H1 (cell line): ENCODE results near the gene VEPH1. TPM values are rescaled to one million over a fixed set of nuclear protein-coding genes. Genes with fewer than 3 reads are reported as not detected.

Experiments
- CTCF ChIA-PET: fragments of 300-600 bp; sonication (Branson Sonifier 250); formaldehyde crosslinking; loops from one replicate; lab custom pipeline; 2021; ENCODE audit not compliant: partially characterized antibody; lab: Charles Lee
- POLR2A ChIA-PET: fragments of 300-600 bp; sonication (Branson Sonifier 250); formaldehyde crosslinking; loops from one replicate; lab custom pipeline; 2021; ENCODE audit warnings: inconsistent platforms; ENCODE audit not compliant: partially characterized antibody; lab: Charles Lee
- DNase-seq, 2 experiments: peaks; one replicate each; pipeline versions ENCODE4 v3.0.0 to v3.0.0-alpha.2; 2010 to 2022; ENCODE audit warnings: low spot score in 2 of 2, low read depth in 1 of 2, mixed read lengths in 1 of 2
- FAIRE-seq: peaks from 2 replicates; lab custom pipeline; 2011; peaks lifted over from hg19 to GRCh38; lab: Jason Lieb, UNC
- H2AFZ ChIP-seq: 2 replicates; pipeline ENCODE4 v1.8.1; 2012; ENCODE audit warnings: low read length, inconsistent platforms
- H2AK5ac ChIP-seq: 2 replicates; pipeline ENCODE4 v1.6.1; 2013; ENCODE audit warnings: low read depth, low read length
- H2BK120ac ChIP-seq: replicated peaks from 2 replicates; pipeline ENCODE3; 2013; ENCODE audit warnings: low read depth, low read length, inconsistent platforms
- H2BK12ac ChIP-seq: 2 replicates; pipeline ENCODE4 v1.6.1; 2013; ENCODE audit warnings: low read depth, low read length
- H2BK15ac ChIP-seq: 2 replicates; pipeline ENCODE4 v1.6.1; 2013; ENCODE audit warnings: low read length
- H2BK20ac ChIP-seq: 2 replicates; pipeline ENCODE4 v1.6.1; 2013; ENCODE audit warnings: low read length
- H2BK5ac ChIP-seq: 2 replicates; pipeline ENCODE4 v1.6.1; 2013; ENCODE audit warnings: low read depth, low read length
- H3K14ac ChIP-seq: 2 replicates; pipeline ENCODE4 v1.6.1; 2013; ENCODE audit warnings: inconsistent platforms; ENCODE audit not compliant: insufficient read length
- H3K18ac ChIP-seq: 2 replicates; pipeline ENCODE4 v1.6.1; 2013; ENCODE audit warnings: low read length; ENCODE audit errors: extremely low read depth
- H3K23ac ChIP-seq: 2 replicates; pipeline ENCODE4 v1.6.1; 2013; ENCODE audit warnings: inconsistent platforms; ENCODE audit not compliant: insufficient read length
- H3K23me2 ChIP-seq: 2 replicates; pipeline ENCODE4 v1.6.1; 2013; ENCODE audit warnings: low read depth, low read length
- H3K27ac ChIP-seq: 2 replicates; pipeline ENCODE4 v1.6.1; 2011; ENCODE audit warnings: low read depth, low read length, inconsistent platforms
- H3K27me3 ChIP-seq, 4 experiments: replicated peaks in 1 of 4; 1 replicate in 1 of 4; 2 replicates in 3 of 4; pipeline versions ENCODE4 v1.6.1 to v1.8.1; 2011 to 2013; ENCODE audit warnings: low read length in 3 of 4, mild to moderate bottlenecking in 3 of 4, inconsistent platforms in 2 of 4, mixed read lengths in 2 of 4, moderate library complexity in 1 of 4; ENCODE audit not compliant: control insufficient read depth in 3 of 4, insufficient read depth in 3 of 4; ENCODE audit errors: extremely low read depth in 1 of 4
- H3K36me3 ChIP-seq, 4 experiments: 2 replicates each; pipeline versions ENCODE4 v1.6.1 to v1.8.1; 2011 to 2013; ENCODE audit warnings: mild to moderate bottlenecking in 4 of 4, low read length in 3 of 4, moderate library complexity in 2 of 4, control low read depth in 1 of 4, inconsistent platforms in 1 of 4; ENCODE audit not compliant: insufficient read depth in 4 of 4, control insufficient read depth in 2 of 4
- H3K4ac ChIP-seq: replicated peaks from 2 replicates; pipeline ENCODE3; 2013; ENCODE audit warnings: low read length, low read depth, mixed read lengths, inconsistent platforms; ENCODE audit not compliant: insufficient read length
- H3K4me1 ChIP-seq, 4 experiments: replicated peaks in 1 of 4; 1 replicate in 1 of 4; 2 replicates in 3 of 4; pipeline versions ENCODE4 v1.6.1 to v1.8.1; 2011 to 2013; ENCODE audit warnings: low read length in 3 of 4, inconsistent platforms in 2 of 4, mixed read lengths in 1 of 4; ENCODE audit not compliant: insufficient read depth in 4 of 4, control insufficient read depth in 3 of 4
- H3K4me2 ChIP-seq, 2 experiments: 2 replicates each; pipeline versions ENCODE4 v1.6.1 to v1.8.1; 2011 to 2013; ENCODE audit warnings: low read depth in 2 of 2, low read length in 2 of 2, control low read depth in 1 of 2, inconsistent platforms in 1 of 2, mild to moderate bottlenecking in 1 of 2; ENCODE audit not compliant: insufficient read depth in 1 of 2
- H3K4me3 ChIP-seq, 4 experiments: fragments of 200-600, 300-600 bp in 1 of 4; sonication (generic), shearing (Covaris generic), sonication (Bioruptor Twin) in 1 of 4; 2 replicates each; pipeline versions ENCODE4 v1.5.1 to v1.8.1; 2011 to 2016; ENCODE audit warnings: low read length in 4 of 4, low read depth in 3 of 4, control low read depth in 2 of 4, inconsistent platforms in 2 of 4, mild to moderate bottlenecking in 2 of 4, mixed read lengths in 1 of 4, moderate library complexity in 1 of 4; ENCODE audit not compliant: insufficient read depth in 2 of 4; ENCODE audit errors: extremely low read depth in 1 of 4
- H3K56ac ChIP-seq: replicated peaks from 2 replicates; pipeline ENCODE3; 2013; ENCODE audit warnings: low read depth, mild to moderate bottlenecking, mixed read lengths, low read length, inconsistent platforms; ENCODE audit not compliant: insufficient read length
- H3K79me1 ChIP-seq: 2 replicates; pipeline ENCODE4 v1.6.1; 2013; ENCODE audit warnings: low read depth, low read length, control low read depth
- H3K79me2 ChIP-seq, 2 experiments: 2 replicates each; pipeline versions ENCODE4 v1.6.1 to v1.8.1; 2012 to 2013; ENCODE audit warnings: low read length in 2 of 2, mild to moderate bottlenecking in 2 of 2, inconsistent platforms in 1 of 2; ENCODE audit not compliant: insufficient read depth in 2 of 2, control insufficient read depth in 1 of 2
- H3K9ac ChIP-seq, 4 experiments: replicated peaks in 1 of 4; 1 replicate in 1 of 4; 2 replicates in 3 of 4; pipeline versions ENCODE4 v1.6.1 to v1.8.1; 2011 to 2013; ENCODE audit warnings: low read depth in 3 of 4, low read length in 3 of 4, control low read depth in 2 of 4, mild to moderate bottlenecking in 2 of 4, moderate library complexity in 2 of 4, inconsistent platforms in 1 of 4; ENCODE audit errors: extremely low read depth in 1 of 4
- H3K9me3 ChIP-seq, 2 experiments: 2 replicates each; pipeline versions ENCODE4 v1.6.1 to v1.8.1; 2012 to 2013; ENCODE audit warnings: mild to moderate bottlenecking in 2 of 2, moderate library complexity in 2 of 2, control low read depth in 1 of 2, inconsistent platforms in 1 of 2, low read depth in 1 of 2, low read length in 1 of 2, mixed read lengths in 1 of 2; ENCODE audit not compliant: insufficient read depth in 2 of 2
- H4K20me1 ChIP-seq, 2 experiments: replicated peaks in 1 of 2; 2 replicates each; pipeline versions ENCODE3 to v1.8.1; 2011 to 2013; ENCODE audit warnings: inconsistent platforms in 2 of 2, low read length in 2 of 2, mild to moderate bottlenecking in 1 of 2; ENCODE audit not compliant: insufficient read depth in 2 of 2, control insufficient read depth in 1 of 2
- H4K5ac ChIP-seq: 2 replicates; pipeline ENCODE4 v1.6.1; 2013; ENCODE audit warnings: low read length, low read depth, mixed read lengths, inconsistent platforms; ENCODE audit not compliant: insufficient read length
- H4K8ac ChIP-seq: 2 replicates; pipeline ENCODE4 v1.8.0; 2013; ENCODE audit warnings: mild to moderate bottlenecking, moderate library complexity, low read length, inconsistent platforms; ENCODE audit not compliant: insufficient read depth; ENCODE audit errors: extremely low read depth
- H4K91ac ChIP-seq: replicated peaks from 2 replicates; pipeline ENCODE3; 2013; ENCODE audit warnings: low read length, mixed read lengths, inconsistent platforms; ENCODE audit not compliant: insufficient read length
- ATF3 ChIP-seq: IDR thresholded peaks from 2 replicates; pipeline ENCODE4 v1.6.1; 2011; ENCODE audit warnings: low read depth, mild to moderate bottlenecking, low read length; ENCODE audit not compliant: insufficient read depth
- BACH1 ChIP-seq: IDR thresholded peaks from 2 replicates; pipeline ENCODE4 v1.6.1; 2012; ENCODE audit warnings: low read length, improper control_type of control experiment
- CBX5 ChIP-seq: fragments of 300-800, 300-1000 bp; sonication (generic); IDR thresholded peaks from 2 replicates; pipeline ENCODE4 v1.7.1; 2016; ENCODE audit warnings: antibody characterized with exemption, low read length, low read depth
- CHD1 ChIP-seq: IDR thresholded peaks from 2 replicates; pipeline ENCODE4 v1.6.1; 2012; ENCODE audit warnings: low read depth, low read length, improper control_type of control experiment
- EP300 ChIP-seq, 2 experiments: IDR thresholded peaks; 1 replicate in 1 of 2; 2 replicates in 1 of 2; pipeline ENCODE4 v1.6.1; 2011 to 2012; ENCODE audit warnings: low read depth in 2 of 2, low read length in 2 of 2, mild to moderate bottlenecking in 2 of 2, borderline replicate concordance in 1 of 2, inconsistent platforms in 1 of 2, moderate library complexity in 1 of 2
- GTF2F1 ChIP-seq: IDR thresholded peaks from 2 replicates; pipeline ENCODE4 v1.6.1; 2012; ENCODE audit warnings: low read depth, low read length, improper control_type of control experiment, borderline replicate concordance
- POLR2A ChIP-seq, 2 experiments: IDR thresholded peaks; 1 replicate in 1 of 2; 2 replicates in 1 of 2; pipeline ENCODE4 v1.6.1; 2011; ENCODE audit warnings: low read depth in 2 of 2, low read length in 2 of 2, mild to moderate bottlenecking in 2 of 2; ENCODE audit errors: control extremely low read depth in 1 of 2
- POLR2AphosphoS5 ChIP-seq: IDR thresholded peaks from 2 replicates; pipeline ENCODE4 v1.6.1; 2011; ENCODE audit warnings: low read depth, low read length
- POU5F1 ChIP-seq: IDR thresholded peaks from 2 replicates; pipeline ENCODE4 v1.6.1; 2011; ENCODE audit warnings: low read depth, mild to moderate bottlenecking, low read length, moderate library complexity
- RAD21 ChIP-seq, 2 experiments: IDR thresholded peaks in 1 of 2; conservative IDR thresholded peaks in 1 of 2; 2 replicates each; pipeline ENCODE4 v1.6.1; 2011; ENCODE audit warnings: low read depth in 2 of 2, low read length in 2 of 2, improper control_type of control experiment in 1 of 2, inconsistent platforms in 1 of 2, mild to moderate bottlenecking in 1 of 2, moderate library complexity in 1 of 2
- SIN3A ChIP-seq, 2 experiments: IDR thresholded peaks in 1 of 2; conservative IDR thresholded peaks in 1 of 2; 2 replicates each; pipeline ENCODE4 v1.6.1; 2011 to 2012; ENCODE audit warnings: low read length in 2 of 2, improper control_type of control experiment in 1 of 2, low read depth in 1 of 2, mild to moderate bottlenecking in 1 of 2
- SP2 ChIP-seq: IDR thresholded peaks from 2 replicates; pipeline ENCODE4 v1.6.1; 2012; ENCODE audit warnings: mild to moderate bottlenecking, low read length, inconsistent platforms
- TAF7 ChIP-seq: optimal IDR thresholded peaks from 2 replicates; pipeline ENCODE3; 2011; ENCODE audit warnings: low read depth, mild to moderate bottlenecking, inconsistent platforms, low read length, moderate library complexity, borderline replicate concordance
- ZNF274 ChIP-seq: IDR thresholded peaks from 2 replicates; pipeline ENCODE4 v1.7.0; 2012; ENCODE audit warnings: low read length, borderline replicate concordance; ENCODE audit errors: extremely low read depth
- WGBS, 2 experiments: shearing (Covaris generic) in 1 of 2; methylation state at CpG; one replicate each; pipeline versions ENCODE4 v1.1.6 to v1.1.7; 2013 to 2015; ENCODE audit warnings: low lambda C conversion rate in 2 of 2, mixed read lengths in 2 of 2, inconsistent platforms in 1 of 2, low coverage in 1 of 2, missing lambda C conversion rate in 1 of 2; ENCODE audit not compliant: insufficient replicate concordance in 2 of 2, insufficient coverage in 1 of 2, insufficient read length in 1 of 2; ENCODE audit errors: extremely low coverage in 1 of 2, missing lambda C conversion rate in 1 of 2; 5-methylcytosine and 5-hydroxymethylcytosine counted together
- polyA plus RNA-seq, 7 experiments: library from polyadenylated mRNA; depleted of rRNA in 3 of 7; stranded (reverse) in 5 of 7; unstranded in 2 of 7; fragments of >200 nt in 5 of 7; fragments of 200-250 nt in 2 of 7; gene quantifications; 1 replicate in 5 of 7; 2 replicates in 1 of 7; 4 replicates in 1 of 7; pipeline versions ENCODE4 v1.2.1 to v1.2.3, GENCODE V29; 2011 to 2013; ENCODE audit warnings: missing spikeins in 2 of 7, mixed read lengths in 2 of 7
- total RNA-seq: library from RNA; stranded (reverse); fragmentation: NEBNext Ultra II Directional; extraction: Animal tissue kit (Norgen Biotek cat#: 25700); gene quantifications from 2 replicates; pipeline ENCODE4 v1.2.1, GENCODE V29; 2021

Gene VEPH1
- total and polyA plus RNA-seq, 2 of the 8 experiments (the other 6 are each of a cell fraction or from before 2014, with no cell fraction given), result 12.0 to 18.3 TPM

- 83% methylated on average over 1 of the region's 1 CpG; no CpG with 5 or more reads in 1 of the 2 experiments for WGBS, 2 experiments
- POLR2A ChIA-PET, result no interaction called here
- no peak for TF ChIP-seq EP300 (IDR thresholded peaks at IDR 0.05; ENCODE audit: borderline replicate concordance in 1 of 2, low read depth in 2 of 2, low read length in 2 of 2)
- no peak for TF ChIP-seq GTF2F1
- no peak for TF ChIP-seq CHD1
- TF ChIP-seq TAF7, result no peak
- no peak for TF ChIP-seq SP2
- TF ChIP-seq POLR2AphosphoS5, result no peak
- no peak for TF ChIP-seq POLR2A (IDR thresholded peaks at IDR 0.05; ENCODE audit: control extremely low read depth in 1 of 2, low read depth in 2 of 2, low read length in 2 of 2)
- TF ChIP-seq ATF3, result no peak
- TF ChIP-seq CBX5, result no peak
- no peak for TF ChIP-seq POU5F1
- TF ChIP-seq SIN3A (conservative IDR thresholded peaks at IDR 0.05 in 1 of 2, IDR thresholded peaks at IDR 0.05 in 1 of 2; ENCODE audit: low read depth in 1 of 2, low read length in 2 of 2), result no peak
- TF ChIP-seq RAD21 (IDR thresholded peaks at IDR 0.05 in 1 of 2, conservative IDR thresholded peaks at IDR 0.05 in 1 of 2; ENCODE audit: low read depth in 2 of 2, low read length in 2 of 2), result no peak
- TF ChIP-seq BACH1, result no peak
- TF ChIP-seq ZNF274, result no peak
Observed at GRCh38 chr3:157463816-157464215, 39.4 kb downstream of the VEPH1 start.

More at GRCh38 chr3:157463816-157464215, 39.4 kb downstream of the VEPH1 start:
- Histone ChIP-seq H3K4ac (no peak overlapping the region), H2BK12ac (no peak overlapping the region), H4K20me1 (no peaks in the 10 kb centered on the region), H2AFZ (no peak overlapping the region), H3K4me2 (no peak overlapping the region), H4K8ac (no peak overlapping the region), H2BK5ac (no peak overlapping the region), H4K5ac (no peak overlapping the region), H3K27me3 (no peaks in the 10 kb centered on the region), H3K4me3 (no peak overlapping the region), H4K91ac (no peak overlapping the region), H3K27ac (no peak overlapping the region), H3K79me2 (no peaks in the 10 kb centered on the region), H3K79me1 (no peaks in the 10 kb centered on the region), H3K36me3 (no peaks in the 10 kb centered on the region), H3K9ac (no peak overlapping the region), H3K56ac (no peak overlapping the region), H3K4me1 (no peaks in the 10 kb centered on the region), H3K23me2 (no peaks in the 10 kb centered on the region; the same call in 1 of the 2 replicates), H2BK20ac (no peak overlapping the region), H2AK5ac (no peak overlapping the region), H3K23ac (no peak overlapping the region), H2BK15ac (no peak overlapping the region), H3K14ac (no peak overlapping the region), H3K18ac (no peak overlapping the region), H2BK120ac (no peak overlapping the region), H3K9me3 (no peaks in the 10 kb centered on the region)
- DNase-seq (no peak), FAIRE-seq (no peak)
- CTCF ChIA-PET, result interaction anchor here (1.1 to 5.1 kb wide), 5 partner anchors 10 to 132 kb away, joined by 3 to 13 read pairs (median 4); no protein-coding TSS in a partner anchor
